Natural killer cell (primary cell): ENCODE data around the gene F12. TPM values are rescaled to one million over a fixed set of nuclear protein-coding genes. Genes with fewer than 3 reads are reported as not detected.
"Not testable (repeated sequence)": the region's sequence is repeated elsewhere in the genome, so short reads cannot be mapped to it uniquely, and the experiment has no call there.

ENCODE experiments used
- ATAC-seq, 3 donors: fragments of 150-1000 bp in 2 of 3; fragments of 200-7000 bp in 1 of 3; cut with Tn5 transposase; 1 replicate in 1 of 3; 2 replicates in 2 of 3; pipeline ENCODE4 v1.10.0; 2021; ENCODE audit warnings: mild to moderate bottlenecking in 2 of 3, moderate library complexity in 2 of 3
- DNase-seq, 2 donors: peaks; one replicate each; pipeline versions ENCODE4 v3.0.0 to v3.0.0-alpha.2; 2013 to 2021; ENCODE audit warnings: mixed read lengths in 1 of 2
- H3K27ac ChIP-seq: one replicate; pipeline ENCODE4 v1.5.1; 2013; ENCODE audit warnings: mild to moderate bottlenecking, low read length
- H3K27me3 ChIP-seq: one replicate; pipeline ENCODE4 v1.6.1; 2013; ENCODE audit warnings: low read length; ENCODE audit not compliant: control insufficient read depth, insufficient read depth
- H3K36me3 ChIP-seq: one replicate; pipeline ENCODE4 v1.6.1; 2013; ENCODE audit warnings: low read length; ENCODE audit not compliant: control insufficient read depth, insufficient read depth
- H3K4me1 ChIP-seq: one replicate; pipeline ENCODE4 v1.6.1; 2013; ENCODE audit warnings: low read length; ENCODE audit not compliant: control insufficient read depth, insufficient read depth
- H3K4me3 ChIP-seq: one replicate; pipeline ENCODE4 v1.5.1; 2013; ENCODE audit warnings: low read length
- H3K9me3 ChIP-seq: one replicate; pipeline ENCODE4 v1.6.1; 2013; ENCODE audit warnings: low read length; ENCODE audit not compliant: control insufficient read depth, insufficient read depth
- H3K27ac Mint-ChIP-seq, 2 donors: one replicate each; pipeline ENCODE4 v1.8.0; 2022; ENCODE audit warnings: mild to moderate bottlenecking in 2 of 2, mixed read lengths in 2 of 2, moderate library complexity in 1 of 2
- H3K27me3 Mint-ChIP-seq, 2 donors: one replicate each; pipeline ENCODE4 v1.8.0; 2022; ENCODE audit warnings: low read depth in 2 of 2, mixed read lengths in 2 of 2
- H3K36me3 Mint-ChIP-seq: one replicate; pipeline ENCODE4 v1.8.0; 2022; ENCODE audit warnings: mixed read lengths
- H3K4me1 Mint-ChIP-seq, 2 donors: one replicate each; pipeline ENCODE4 v1.8.0; 2022; ENCODE audit warnings: mixed read lengths in 2 of 2
- H3K4me3 Mint-ChIP-seq: one replicate; pipeline ENCODE4 v1.8.0; 2022; ENCODE audit warnings: mild to moderate bottlenecking, moderate library complexity, mixed read lengths
- H3K9me3 Mint-ChIP-seq, 2 donors: one replicate each; pipeline ENCODE4 v1.8.0; 2022; ENCODE audit warnings: mixed read lengths in 2 of 2
- CTCF ChIP-seq: fragments of 200-600 bp; IDR thresholded peaks from one replicate; pipeline ENCODE4 v1.8.0; 2022; ENCODE audit warnings: antibody characterized with exemption
- WGBS: methylation state at CpG from one replicate; pipeline ENCODE4 v1.1.7; 2013; ENCODE audit warnings: missing lambda C conversion rate; ENCODE audit not compliant: insufficient coverage; 5-methylcytosine and 5-hydroxymethylcytosine counted together
- intact Hi-C: fragments of 100-400 bp; cut with micrococcal nuclease; formaldehyde crosslinking; loops from one replicate; pipeline ENCODE4 v1.14.2; 2022
- total RNA-seq, 4 donors: library from RNA; stranded (reverse); fragments of 120-200 nt in 1 of 4; gene quantifications; one replicate each; pipeline versions ENCODE4 v1.2.3 to v1.2.4, GENCODE V29; 2013 to 2022

Gene F12
- total RNA-seq, 3 donors from 2014 or later (not counting 1 experiment from before 2014, with no cell fraction given), result 0.66 to 1.7 (median 0.93) TPM

GRCh38 chr5:177377851-177378776 lies 31.2 kb downstream of the F12 start:
- no peak overlapping the region for H3K27ac Mint-ChIP-seq
- peaks cover 0 to 11% of the 10 kb centered on the region in 2 donors for H3K4me1 Mint-ChIP-seq
- intact Hi-C loops, result no loop called here

GRCh38 chr5:177376107-177376506 lies 33.3 kb downstream of the F12 start:
- no peak for DNase-seq
- Mint-ChIP-seq H3K9me3 (no peaks in the 10 kb centered on the region), H3K4me3 (no peak overlapping the region), H3K27me3 (peaks cover 0 to 4% of the 10 kb centered on the region in 2 donors), H3K36me3 (no peaks in the 10 kb centered on the region), H3K4me1 (peaks cover 10 to 25% of the 10 kb centered on the region in 2 donors), H3K27ac (no peak overlapping the region)
- Histone ChIP-seq H3K27ac (no peak overlapping the region), H3K36me3 (peaks cover 18% of the 10 kb centered on the region), H3K4me3 (no peak overlapping the region), H3K27me3 (no peaks in the 10 kb centered on the region), H3K9me3 (no peaks in the 10 kb centered on the region), H3K4me1 (peaks cover 30% of the 10 kb centered on the region)
- WGBS, result 95% methylated on average over 9 of the region's 11 CpGs
- TF ChIP-seq CTCF, result no peak
- ATAC-seq, result no peak
- intact Hi-C loops, result no loop called here

More at GRCh38 chr5:177377851-177378776, 31.2 kb downstream of the F12 start:
- no peaks in the 10 kb centered on the region for H3K27me3 ChIP-seq
- WGBS, result 88% methylated on average over 8 of the region's 8 CpGs
- H3K4me1 ChIP-seq, result peaks cover 10% of the 10 kb centered on the region
- no peaks in the 10 kb centered on the region for H3K36me3 Mint-ChIP-seq
- no peak overlapping the region for H3K27ac ChIP-seq
- H3K9me3 ChIP-seq, result no peaks in the 10 kb centered on the region
- peaks cover 4% of the 10 kb centered on the region for H3K36me3 ChIP-seq
- no peak overlapping the region for H3K4me3 ChIP-seq
- DNase-seq (no peak), ATAC-seq (no peak)
- H3K4me3 Mint-ChIP-seq, result no peak overlapping the region
- no peak for TF ChIP-seq CTCF
- H3K27me3 Mint-ChIP-seq, result peaks cover 4 to 5% of the 10 kb centered on the region in 2 donors
- no peaks in the 10 kb centered on the region for H3K9me3 Mint-ChIP-seq

- H3K27ac Mint-ChIP-seq, ATAC-seq, H3K9me3 ChIP-seq, DNase-seq, H3K27me3 Mint-ChIP-seq, H3K36me3 Mint-ChIP-seq, H3K27ac ChIP-seq, H3K4me3 Mint-ChIP-seq, intact Hi-C loops, H3K9me3 Mint-ChIP-seq, H3K27me3 ChIP-seq, H3K4me3 ChIP-seq: not testable (repeated sequence)
- H3K4me1 ChIP-seq, result peaks cover 34% of the 10 kb centered on the region
- peaks cover 10 to 25% of the 10 kb centered on the region in 2 donors for H3K4me1 Mint-ChIP-seq
- H3K36me3 ChIP-seq, result peaks cover 19% of the 10 kb centered on the region
- 88% methylated on average over 5 of the region's 5 CpGs for WGBS
These were observed 33.8 kb downstream of the F12 start for GRCh38 chr5:177375516-177375915.

GRCh38 chr5:177374211-177374610 lies 35.2 kb downstream of the F12 start:
- peaks cover 47% of the 10 kb centered on the region for H3K4me1 ChIP-seq
- no peak overlapping the region for H3K27ac ChIP-seq
- no peaks in the 10 kb centered on the region for H3K27me3 Mint-ChIP-seq

More at GRCh38 chr5:177374211-177374610, 35.2 kb downstream of the F12 start:
- Histone ChIP-seq H3K4me3 (no peak overlapping the region), H3K27me3 (no peaks in the 10 kb centered on the region), H3K36me3 (peaks cover 31% of the 10 kb centered on the region), H3K9me3 (no peaks in the 10 kb centered on the region)
- Mint-ChIP-seq H3K27ac (peak overlapping the region in 1 of 2 donors; percentile 38), H3K36me3 (no peaks in the 10 kb centered on the region), H3K9me3 (no peaks in the 10 kb centered on the region), H3K4me1 (peaks cover 12 to 22% of the 10 kb centered on the region in 2 donors), H3K4me3 (peak overlapping the region; percentile 21)
- intact Hi-C loops, result no loop called here
- no peak for ATAC-seq
- DNase-seq, result no peak
- TF ChIP-seq CTCF, result no peak
- 97% methylated on average over 5 of the region's 5 CpGs for WGBS
